Thoracic aorta (tissue), 2 donors: Measurements from ENCODE around the gene PRUNE2. TPM values are rescaled to one million over a fixed set of nuclear protein-coding genes. Genes with fewer than 3 reads are reported as not detected.
A peak's percentile ranks its signal among the peaks of the same experiment; 100 is the strongest.

Experiments
- ATAC-seq: fragments of 150-250 bp; one replicate; pipeline ENCODE4 v1.8.0; 2017; ENCODE audit warnings: low read depth; ENCODE audit not compliant: insufficient number of reproducible peaks, low FRiP score
- DNase-seq: peaks from one replicate; pipeline ENCODE4 v3.0.0-alpha.2; 2020; ENCODE audit warnings: low spot score
- H3K27ac ChIP-seq, 2 donors: fragments of 200-600 bp; sonication (generic); 1 replicate in 1 of 2; 2 replicates in 1 of 2; pipeline ENCODE4 v1.5.1; 2016; ENCODE audit warnings: mild to moderate bottlenecking in 2 of 2, moderate library complexity in 2 of 2
- H3K27me3 ChIP-seq: fragments of 200-600 bp; sonication (generic); replicated peaks from 2 replicates; pipeline ENCODE4 v1.6.0; 2016; ENCODE audit warnings: mild to moderate bottlenecking; ENCODE audit not compliant: insufficient read depth
- H3K36me3 ChIP-seq: fragments of 200-600 bp; sonication (generic); one replicate; pipeline ENCODE4 v1.5.1; 2016
- H3K4me1 ChIP-seq, 2 donors: fragments of 200-600 bp; sonication (generic); 1 replicate in 1 of 2; 2 replicates in 1 of 2; pipeline versions ENCODE4 v1.5.1 to v1.6.0; 2016; ENCODE audit warnings: low read depth in 2 of 2, mild to moderate bottlenecking in 1 of 2; ENCODE audit not compliant: control insufficient read depth in 1 of 2
- H3K4me3 ChIP-seq: fragments of 200-600 bp; sonication (generic); 2 replicates; pipeline ENCODE4 v1.5.1; 2016; ENCODE audit warnings: mild to moderate bottlenecking
- H3K9me3 ChIP-seq: fragments of 200-600 bp; sonication (generic); 2 replicates; pipeline ENCODE4 v1.5.1; 2016
- total RNA-seq, 2 donors: library from RNA; depleted of rRNA; stranded (reverse); fragments of >200 nt; gene quantifications; one replicate each; pipeline versions ENCODE4 v1.1.0 to v1.2.3, GENCODE V29; 2016
- TF ChIP-seq, protein P1 (sequence below): fragments of 200-600 bp; sonication (generic); IDR thresholded peaks from one replicate; pipeline ENCODE4 v1.5.1; 2019; ENCODE audit warnings: antibody characterized with exemption

Gene PRUNE2
- total RNA-seq, 2 donors from 2014 or later: 360 to 420 TPM

- peak; percentile 91 for DNase-seq
Measured at GRCh38 chr9:76818271-76818670, 87.6 kb downstream of the PRUNE2 start.

DNA sequence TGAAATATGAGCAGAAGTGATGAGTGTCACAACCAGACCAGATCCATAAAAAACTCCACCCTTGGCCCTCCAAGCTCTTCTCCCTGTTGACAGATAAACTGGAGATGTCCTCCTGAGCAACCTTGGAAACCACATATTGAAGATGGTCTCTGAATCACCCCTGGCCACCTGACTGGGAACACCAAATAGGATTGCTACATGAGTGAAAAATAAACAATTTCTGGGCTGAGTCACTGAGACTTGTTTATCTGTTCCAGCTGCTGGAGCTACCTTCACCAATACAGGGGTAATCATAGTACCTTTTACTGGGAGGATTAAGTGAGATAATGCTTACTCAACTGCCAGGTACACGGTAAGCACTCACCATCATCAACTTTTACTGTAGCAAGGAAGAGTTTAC lies 88.4 kb downstream of the PRUNE2 start:
- TF ChIP-seq, protein P1, sequence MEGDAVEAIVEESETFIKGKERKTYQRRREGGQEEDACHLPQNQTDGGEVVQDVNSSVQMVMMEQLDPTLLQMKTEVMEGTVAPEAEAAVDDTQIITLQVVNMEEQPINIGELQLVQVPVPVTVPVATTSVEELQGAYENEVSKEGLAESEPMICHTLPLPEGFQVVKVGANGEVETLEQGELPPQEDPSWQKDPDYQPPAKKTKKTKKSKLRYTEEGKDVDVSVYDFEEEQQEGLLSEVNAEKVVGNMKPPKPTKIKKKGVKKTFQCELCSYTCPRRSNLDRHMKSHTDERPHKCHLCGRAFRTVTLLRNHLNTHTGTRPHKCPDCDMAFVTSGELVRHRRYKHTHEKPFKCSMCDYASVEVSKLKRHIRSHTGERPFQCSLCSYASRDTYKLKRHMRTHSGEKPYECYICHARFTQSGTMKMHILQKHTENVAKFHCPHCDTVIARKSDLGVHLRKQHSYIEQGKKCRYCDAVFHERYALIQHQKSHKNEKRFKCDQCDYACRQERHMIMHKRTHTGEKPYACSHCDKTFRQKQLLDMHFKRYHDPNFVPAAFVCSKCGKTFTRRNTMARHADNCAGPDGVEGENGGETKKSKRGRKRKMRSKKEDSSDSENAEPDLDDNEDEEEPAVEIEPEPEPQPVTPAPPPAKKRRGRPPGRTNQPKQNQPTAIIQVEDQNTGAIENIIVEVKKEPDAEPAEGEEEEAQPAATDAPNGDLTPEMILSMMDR: no peak
- ATAC-seq (no peak), DNase-seq (no peak)
- H3K4me3 ChIP-seq: no peak overlapping the region
- H3K27me3 ChIP-seq: no peaks in the 10 kb centered on the region
- peaks cover 16 to 30% of the 10 kb centered on the region in 2 donors for H3K4me1 ChIP-seq
- no peaks in the 10 kb centered on the region for H3K9me3 ChIP-seq
- peak overlapping the region; percentile 76 to 90 for H3K27ac ChIP-seq
- peaks cover 4% of the 10 kb centered on the region for H3K36me3 ChIP-seq

More at GRCh38 chr9:76818271-76818670, 87.6 kb downstream of the PRUNE2 start:
- ATAC-seq: peak; percentile 99
- Histone ChIP-seq H3K4me1 (peaks cover 16 to 30% of the 10 kb centered on the region in 2 donors), H3K9me3 (no peaks in the 10 kb centered on the region), H3K36me3 (peaks cover 4% of the 10 kb centered on the region), H3K27me3 (no peaks in the 10 kb centered on the region), H3K27ac (peak overlapping the region; percentile 80 to 90), H3K4me3 (no peak overlapping the region)
- TF ChIP-seq, protein P1: no peak

GRCh38 chr9:76812591-76812990 lies 93.3 kb downstream of the PRUNE2 start:
- H3K4me1 ChIP-seq: peaks cover 8 to 20% of the 10 kb centered on the region in 2 donors
- ATAC-seq: no peak

DNA sequence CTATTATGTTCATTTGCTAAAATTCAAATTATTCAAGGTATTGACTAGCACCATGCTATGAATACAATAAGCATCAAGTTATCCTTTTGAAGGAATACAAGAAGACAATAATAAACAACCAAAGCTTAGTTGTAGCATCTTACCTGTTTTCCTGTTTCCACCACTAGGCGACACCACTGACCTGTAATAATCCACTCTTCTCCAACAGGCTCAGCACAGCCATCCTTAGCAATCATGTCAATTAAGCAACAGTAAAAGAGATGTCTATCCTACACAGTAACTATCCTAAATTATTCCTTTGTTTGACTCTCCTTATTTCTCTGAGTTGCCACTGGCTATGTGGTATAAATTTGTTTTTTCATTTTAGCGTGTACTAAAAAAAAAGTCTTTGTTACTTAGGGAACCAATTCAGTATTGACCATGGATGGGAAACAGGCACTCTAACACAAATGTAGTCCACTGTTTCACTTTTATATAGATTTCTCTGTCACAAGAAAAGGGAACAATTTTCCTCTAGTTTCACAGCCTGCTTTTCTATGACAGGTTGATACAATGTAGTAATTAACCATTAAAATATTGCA lies 95.4 kb downstream of the PRUNE2 start:
- ATAC-seq (no peak), DNase-seq (no peak)
- no peaks in the 10 kb centered on the region for H3K9me3 ChIP-seq
- peaks cover 13% of the 10 kb centered on the region for H3K36me3 ChIP-seq
- TF ChIP-seq, protein P1: peak; percentile 78
- peaks cover 0 to 8% of the 10 kb centered on the region in 2 donors for H3K4me1 ChIP-seq
- H3K27me3 ChIP-seq: no peaks in the 10 kb centered on the region
- H3K27ac ChIP-seq: peak overlapping the region in 1 of 2 donors; percentile 11
- no peak overlapping the region for H3K4me3 ChIP-seq

More at GRCh38 chr9:76812591-76812990, 93.3 kb downstream of the PRUNE2 start:
- Histone ChIP-seq H3K27ac (no peak overlapping the region), H3K36me3 (peaks cover 4% of the 10 kb centered on the region), H3K27me3 (no peaks in the 10 kb centered on the region), H3K9me3 (no peaks in the 10 kb centered on the region), H3K4me3 (no peak overlapping the region)
- no peak for DNase-seq
- TF ChIP-seq, protein P1: no peak

DNA sequence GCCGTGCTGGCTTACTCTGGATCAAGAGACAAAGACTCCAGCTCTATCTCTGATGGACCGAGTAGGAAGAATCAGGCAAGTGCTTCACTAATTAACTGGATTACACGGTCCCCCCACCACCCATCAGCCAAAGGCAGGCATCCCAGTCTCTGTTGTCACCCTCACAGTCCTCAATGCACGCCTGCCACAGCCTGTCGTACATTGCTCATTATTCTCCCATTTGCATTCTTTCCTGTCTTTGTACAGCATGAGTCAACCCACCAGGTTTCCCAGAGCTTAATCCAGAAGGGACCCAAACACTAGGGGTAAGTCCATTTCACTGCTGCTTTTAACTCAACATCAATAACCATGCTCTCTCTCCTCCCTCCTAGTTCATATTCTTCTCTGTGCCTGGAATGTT lies 97.3 kb downstream of the PRUNE2 start:
- H3K27ac ChIP-seq: no peak overlapping the region
- TF ChIP-seq, protein P1: no peak

More for the DNA sequence above, 97.3 kb downstream of the PRUNE2 start:
- H3K4me1 ChIP-seq: peaks cover 0 to 8% of the 10 kb centered on the region in 2 donors
- H3K9me3 ChIP-seq: no peaks in the 10 kb centered on the region
- no peaks in the 10 kb centered on the region for H3K27me3 ChIP-seq
- DNase-seq (no peak), ATAC-seq (no peak)
- H3K4me3 ChIP-seq: no peak overlapping the region
- peaks cover 22% of the 10 kb centered on the region for H3K36me3 ChIP-seq
